ENCODE data around the gene YTHDC2.

DNA sequence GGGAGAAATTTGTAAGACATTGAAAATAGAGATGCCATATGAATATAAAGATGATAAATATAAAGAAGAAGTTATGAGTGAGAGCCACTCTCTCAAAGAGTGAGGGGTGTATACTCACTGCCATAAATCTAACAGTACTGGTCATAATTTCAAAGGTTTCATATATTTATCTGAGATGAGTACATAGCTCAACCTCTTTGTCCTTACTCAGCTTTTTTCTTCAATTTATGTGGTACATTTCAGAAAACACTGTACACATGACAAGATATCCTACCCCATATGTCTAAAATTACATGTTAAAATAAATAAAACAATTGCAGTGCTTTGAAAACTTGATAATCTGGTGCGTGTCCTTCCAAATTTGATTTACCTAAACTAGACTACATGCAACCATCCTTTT, 20.0 kb upstream of the YTHDC2 start:
- TF ChIP-seq, protein P1, sequence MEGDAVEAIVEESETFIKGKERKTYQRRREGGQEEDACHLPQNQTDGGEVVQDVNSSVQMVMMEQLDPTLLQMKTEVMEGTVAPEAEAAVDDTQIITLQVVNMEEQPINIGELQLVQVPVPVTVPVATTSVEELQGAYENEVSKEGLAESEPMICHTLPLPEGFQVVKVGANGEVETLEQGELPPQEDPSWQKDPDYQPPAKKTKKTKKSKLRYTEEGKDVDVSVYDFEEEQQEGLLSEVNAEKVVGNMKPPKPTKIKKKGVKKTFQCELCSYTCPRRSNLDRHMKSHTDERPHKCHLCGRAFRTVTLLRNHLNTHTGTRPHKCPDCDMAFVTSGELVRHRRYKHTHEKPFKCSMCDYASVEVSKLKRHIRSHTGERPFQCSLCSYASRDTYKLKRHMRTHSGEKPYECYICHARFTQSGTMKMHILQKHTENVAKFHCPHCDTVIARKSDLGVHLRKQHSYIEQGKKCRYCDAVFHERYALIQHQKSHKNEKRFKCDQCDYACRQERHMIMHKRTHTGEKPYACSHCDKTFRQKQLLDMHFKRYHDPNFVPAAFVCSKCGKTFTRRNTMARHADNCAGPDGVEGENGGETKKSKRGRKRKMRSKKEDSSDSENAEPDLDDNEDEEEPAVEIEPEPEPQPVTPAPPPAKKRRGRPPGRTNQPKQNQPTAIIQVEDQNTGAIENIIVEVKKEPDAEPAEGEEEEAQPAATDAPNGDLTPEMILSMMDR (optimal IDR thresholded peaks at IDR 0.05 in 1 of 3, IDR thresholded peaks at IDR 0.05 in 1 of 3, conservative IDR thresholded peaks at IDR 0.05 in 1 of 3; ENCODE audit: extremely low read depth in 1 of 3, insufficient read depth in 2 of 3, low read length in 3 of 3): no peak
- no peak for TF ChIP-seq EZH2 (IDR thresholded peaks at IDR 0.05; ENCODE audit: low read length)

All from keratinocyte (primary cell).